T-helper 2 cell treated with Interferon-gamma antibody and Interleukin-4, amounts not matched to agents 100 ng/mL and 5 ng/mL, for 36 hours (primary cell): ENCODE data around the gene SLC37A1. TPM values are rescaled to one million over a fixed set of nuclear protein-coding genes. Genes with fewer than 3 reads are reported as not detected.

Experiments
- intact Hi-C: fragments of 100-400 bp; cut with micrococcal nuclease; formaldehyde crosslinking; loops from one replicate; pipeline ENCODE4 v1.15.1; 2023
- total RNA-seq: library from RNA; stranded (reverse); gene quantifications from 2 replicates; pipeline ENCODE4 v1.2.3, GENCODE V29; 2022

Gene SLC37A1
- total RNA-seq, 1 donor from 2014 or later, result 10.1 TPM

GRCh38 chr21:42586406-42586805, 72.8 kb downstream of the SLC37A1 start:
- intact Hi-C loops, result no loop called here

- intact Hi-C loops, result no loop called here
Observed at GRCh38 chr21:42587036-42587435, 73.4 kb downstream of the SLC37A1 start.

- intact Hi-C loops, result loop anchor here (10.0 kb wide), 1 partner anchor 164 kb away; no protein-coding TSS in a partner anchor
Observed at GRCh38 chr21:42590431-42591131, 76.9 kb downstream of the SLC37A1 start.

- intact Hi-C loops, result loop anchor here (10.0 kb wide), 1 partner anchor 163 kb away; no protein-coding TSS in a partner anchor
Observed at GRCh38 chr21:42591170-42591869, 77.7 kb downstream of the SLC37A1 start.

GRCh38 chr21:42592156-42592820, 78.6 kb downstream of the SLC37A1 start:
- intact Hi-C loops, result loop anchor here (10.0 kb wide), 1 partner anchor 163 kb away; no protein-coding TSS in a partner anchor

GRCh38 chr21:42593007-42593814, 79.6 kb downstream of the SLC37A1 start:
- intact Hi-C loops, result loop anchor here (1.0 to 10.0 kb wide), 3 partner anchors 162 to 240 kb away; no protein-coding TSS in a partner anchor

- intact Hi-C loops, result loop anchor here (10.0 kb wide), 1 partner anchor 160 kb away; no protein-coding TSS in a partner anchor
Observed at GRCh38 chr21:42594616-42595282, 81.1 kb downstream of the SLC37A1 start.

- intact Hi-C loops, result loop anchor here (10.0 kb wide), 1 partner anchor 159 kb away; no protein-coding TSS in a partner anchor
Observed at GRCh38 chr21:42595283-42596187, 81.9 kb downstream of the SLC37A1 start.

- intact Hi-C loops, result loop anchor here (10.0 kb wide), 1 partner anchor 158 kb away; no protein-coding TSS in a partner anchor
Observed at GRCh38 chr21:42596657-42597056, 83.0 kb downstream of the SLC37A1 start.

GRCh38 chr21:42597487-42598158, 84.0 kb downstream of the SLC37A1 start:
- intact Hi-C loops, result loop anchor here (10.0 kb wide), 1 partner anchor 157 kb away; no protein-coding TSS in a partner anchor

- intact Hi-C loops, result loop anchor here (10.0 kb wide), 1 partner anchor 157 kb away; no protein-coding TSS in a partner anchor
Observed at GRCh38 chr21:42598159-42598735, 84.6 kb downstream of the SLC37A1 start.

GRCh38 chr21:42599486-42599885, 85.8 kb downstream of the SLC37A1 start:
- intact Hi-C loops, result loop anchor here (10.0 kb wide), 1 partner anchor 155 kb away; no protein-coding TSS in a partner anchor

- intact Hi-C loops, result loop anchor here (10.0 kb wide), 1 partner anchor 155 kb away; no protein-coding TSS in a partner anchor
Observed at GRCh38 chr21:42599962-42600361, 86.3 kb downstream of the SLC37A1 start.

GRCh38 chr21:42601656-42602055, 88.0 kb downstream of the SLC37A1 start:
- intact Hi-C loops, result no loop called here

GRCh38 chr21:42607102-42607501, 93.5 kb downstream of the SLC37A1 start:
- intact Hi-C loops, result loop anchor here (5.0 kb wide), 1 partner anchor 270 kb away; the partner anchor contains the start of gene WDR4

- intact Hi-C loops, result loop anchor here (5.0 kb wide), 1 partner anchor 270 kb away; the partner anchor contains the start of gene WDR4
Observed at GRCh38 chr21:42607525-42608102, 94.0 kb downstream of the SLC37A1 start.

- intact Hi-C loops, result loop anchor here (5.0 kb wide), 1 partner anchor 269 kb away; the partner anchor contains the start of gene WDR4
Observed at GRCh38 chr21:42608446-42608845, 94.8 kb downstream of the SLC37A1 start.
